ENCODE data around the gene KCNH3. TPM values are rescaled to one million over a fixed set of nuclear protein-coding genes. Genes with fewer than 3 reads are reported as not detected.
"Not testable (repeated sequence)": the region's sequence is repeated elsewhere in the genome, so short reads cannot be mapped to it uniquely, and the experiment has no call there.

KCNH3 gene
- total RNA-seq, 1 donor from 2014 or later, result 0.16 TPM

DNA sequence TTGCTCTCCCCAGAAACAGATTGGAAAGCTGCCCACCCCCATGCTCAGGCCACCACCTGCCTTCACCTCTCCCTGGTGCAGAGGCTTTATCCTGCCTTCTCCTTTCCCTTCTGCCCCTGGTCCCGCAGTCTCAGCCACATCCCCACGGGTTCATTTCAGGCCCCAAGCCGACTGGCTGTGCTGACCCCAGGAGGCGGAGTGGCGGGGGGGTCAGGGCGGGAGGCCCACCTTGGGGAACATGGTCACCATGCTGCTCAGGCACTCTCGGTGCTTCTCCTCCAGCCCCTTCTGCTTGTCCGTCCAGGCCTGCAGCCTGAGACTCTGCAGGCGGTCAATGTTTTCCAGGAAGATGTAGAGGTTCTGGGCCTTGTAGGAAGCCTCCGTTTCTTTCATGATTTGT lies 59.7 kb downstream of the KCNH3 start:
- H3K4me3 Mint-ChIP-seq, result no peak overlapping the region
- no peaks in the 10 kb centered on the region for H3K27me3 Mint-ChIP-seq (ENCODE audit: low read depth)
- TF ChIP-seq, protein P1, sequence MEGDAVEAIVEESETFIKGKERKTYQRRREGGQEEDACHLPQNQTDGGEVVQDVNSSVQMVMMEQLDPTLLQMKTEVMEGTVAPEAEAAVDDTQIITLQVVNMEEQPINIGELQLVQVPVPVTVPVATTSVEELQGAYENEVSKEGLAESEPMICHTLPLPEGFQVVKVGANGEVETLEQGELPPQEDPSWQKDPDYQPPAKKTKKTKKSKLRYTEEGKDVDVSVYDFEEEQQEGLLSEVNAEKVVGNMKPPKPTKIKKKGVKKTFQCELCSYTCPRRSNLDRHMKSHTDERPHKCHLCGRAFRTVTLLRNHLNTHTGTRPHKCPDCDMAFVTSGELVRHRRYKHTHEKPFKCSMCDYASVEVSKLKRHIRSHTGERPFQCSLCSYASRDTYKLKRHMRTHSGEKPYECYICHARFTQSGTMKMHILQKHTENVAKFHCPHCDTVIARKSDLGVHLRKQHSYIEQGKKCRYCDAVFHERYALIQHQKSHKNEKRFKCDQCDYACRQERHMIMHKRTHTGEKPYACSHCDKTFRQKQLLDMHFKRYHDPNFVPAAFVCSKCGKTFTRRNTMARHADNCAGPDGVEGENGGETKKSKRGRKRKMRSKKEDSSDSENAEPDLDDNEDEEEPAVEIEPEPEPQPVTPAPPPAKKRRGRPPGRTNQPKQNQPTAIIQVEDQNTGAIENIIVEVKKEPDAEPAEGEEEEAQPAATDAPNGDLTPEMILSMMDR (conservative IDR thresholded peaks at IDR 0.05), result no peak
- peaks cover 12% of the 10 kb centered on the region for H3K36me3 Mint-ChIP-seq (ENCODE audit: low read depth)
- DNase-seq (ENCODE audit: low read depth, low spot score), result no peak
- H3K4me1 Mint-ChIP-seq, result no peaks in the 10 kb centered on the region
- no peaks in the 10 kb centered on the region for H3K9me3 Mint-ChIP-seq
- peak overlapping the region; percentile 10 for H3K27ac Mint-ChIP-seq (ENCODE audit: unreplicated experiment)

DNA sequence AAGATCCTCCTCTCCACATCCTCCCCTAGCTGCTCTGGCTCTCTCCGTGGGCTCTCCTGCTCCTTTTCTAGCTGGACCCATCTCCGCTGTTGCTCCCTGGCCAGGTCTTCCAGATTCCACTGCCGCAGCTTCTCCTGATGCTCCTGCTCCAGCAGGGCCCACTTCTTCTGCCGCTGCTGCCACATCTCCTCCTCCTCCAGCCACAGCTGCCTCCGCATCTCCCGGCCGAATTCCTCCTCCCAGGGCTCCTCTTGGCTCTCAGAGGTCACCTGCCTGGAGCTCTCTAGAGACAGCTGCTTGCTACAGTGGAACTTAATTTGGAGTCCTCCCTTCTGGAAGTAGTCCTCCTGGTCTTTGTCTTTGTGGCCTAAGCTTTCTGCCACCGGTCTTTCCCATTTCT lies 61.1 kb downstream of the KCNH3 start:
- H3K27me3 Mint-ChIP-seq (ENCODE audit: low read depth), result no peaks in the 10 kb centered on the region
- TF ChIP-seq, protein P1 (conservative IDR thresholded peaks at IDR 0.05), result no peak
- no peak for DNase-seq (ENCODE audit: low read depth, low spot score)
- no peaks in the 10 kb centered on the region for H3K9me3 Mint-ChIP-seq
- no peaks in the 10 kb centered on the region for H3K4me1 Mint-ChIP-seq
- H3K36me3 Mint-ChIP-seq (ENCODE audit: low read depth), result peaks cover 9% of the 10 kb centered on the region
- no peak overlapping the region for H3K4me3 Mint-ChIP-seq
- peak overlapping the region; percentile 92 for H3K27ac Mint-ChIP-seq (ENCODE audit: unreplicated experiment)

DNA sequence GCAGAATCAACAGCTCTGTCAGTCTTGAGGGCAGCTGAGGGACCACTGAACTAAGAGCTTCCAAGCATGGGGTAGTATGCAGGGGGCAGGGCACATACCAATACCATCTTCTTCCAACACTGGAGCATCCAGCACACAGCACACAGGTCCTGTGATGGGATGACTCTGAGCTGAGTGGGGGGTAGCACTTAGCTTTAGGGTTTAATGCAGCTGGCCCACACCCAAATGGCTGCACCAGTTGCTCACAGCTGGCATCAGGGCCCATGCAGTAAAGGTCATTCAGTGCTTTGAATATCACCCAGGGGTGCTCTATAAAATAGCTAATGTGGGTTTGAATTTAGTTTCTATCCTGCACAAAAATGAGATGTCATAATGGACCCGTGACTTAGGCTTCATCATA lies 64.9 kb downstream of the KCNH3 start:
- Mint-ChIP-seq H3K4me3 (no peak overlapping the region), H3K9me3 (no peaks in the 10 kb centered on the region), H3K36me3 (ENCODE audit: low read depth) (peaks cover 7% of the 10 kb centered on the region), H3K27ac (ENCODE audit: unreplicated experiment) (no peak overlapping the region), H3K27me3 (ENCODE audit: low read depth) (no peaks in the 10 kb centered on the region), H3K4me1 (no peaks in the 10 kb centered on the region)
- DNase-seq (ENCODE audit: low read depth, low spot score), result no peak
- TF ChIP-seq, protein P1 (conservative IDR thresholded peaks at IDR 0.05), result no peak

DNA sequence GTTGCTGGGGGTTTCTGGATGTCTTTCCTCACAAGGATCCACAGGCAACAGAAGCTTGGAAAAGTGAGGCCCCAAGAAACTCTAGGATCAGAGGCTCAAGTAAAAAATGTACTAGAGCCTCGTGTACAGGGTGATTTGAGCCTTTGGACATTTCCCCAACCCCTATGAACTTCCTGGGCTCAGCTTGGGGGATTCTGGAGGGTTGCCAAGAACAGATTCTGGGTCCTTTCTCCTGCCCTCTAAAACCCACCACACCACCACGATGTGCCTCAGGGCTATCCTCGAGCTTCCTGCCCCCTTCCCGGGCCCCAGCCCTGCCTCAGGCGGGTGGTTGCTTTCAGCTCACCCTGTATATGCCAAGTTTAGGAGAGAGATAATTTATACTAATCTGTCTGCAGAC lies 66.0 kb downstream of the KCNH3 start:
- DNase-seq (ENCODE audit: low read depth, low spot score), result no peak
- peaks cover 1% of the 10 kb centered on the region for H3K9me3 Mint-ChIP-seq
- peaks cover 5% of the 10 kb centered on the region for H3K4me1 Mint-ChIP-seq
- peaks cover 8% of the 10 kb centered on the region for H3K36me3 Mint-ChIP-seq (ENCODE audit: low read depth)
- H3K27ac Mint-ChIP-seq (ENCODE audit: unreplicated experiment), result no peak overlapping the region
- no peak overlapping the region for H3K4me3 Mint-ChIP-seq
- H3K27me3 Mint-ChIP-seq (ENCODE audit: low read depth), result no peaks in the 10 kb centered on the region
- TF ChIP-seq, protein P1 (conservative IDR thresholded peaks at IDR 0.05), result no peak

DNA sequence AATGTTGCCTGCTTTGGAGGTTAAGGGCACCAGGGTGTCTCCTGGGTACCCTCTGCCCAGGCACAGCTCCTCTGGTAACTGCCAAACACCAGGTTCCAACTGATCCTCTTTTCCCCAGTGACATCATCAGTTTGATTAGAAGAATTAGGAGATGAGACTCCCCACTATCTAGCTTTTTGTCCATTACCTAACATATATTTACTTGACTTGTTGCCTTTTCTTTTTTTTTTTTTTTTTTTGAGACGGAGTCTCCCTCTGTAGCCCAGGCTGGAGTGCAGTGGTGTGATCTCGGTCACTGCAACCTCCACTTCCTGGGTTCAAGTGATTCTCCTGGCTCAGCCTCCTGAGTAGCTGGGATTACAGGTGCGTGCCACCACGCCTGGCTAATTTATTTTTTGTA lies 66.7 kb downstream of the KCNH3 start, which contains the start of gene FAM186B:
FAM186B (minus strand) TSS at position 101 of the 400 bp plus-strand sequence. CDS start 162 bp downstream, outside the sequence.
- H3K36me3 Mint-ChIP-seq (ENCODE audit: low read depth); H3K4me3 Mint-ChIP-seq; H3K27me3 Mint-ChIP-seq (ENCODE audit: low read depth); H3K4me1 Mint-ChIP-seq; H3K9me3 Mint-ChIP-seq; DNase-seq (ENCODE audit: low read depth, low spot score); H3K27ac Mint-ChIP-seq (ENCODE audit: unreplicated experiment): not testable (repeated sequence)

Other genes with a start within 250 kb of the KCNH3 start
- gene PRPH, start 243.9 kb upstream of the KCNH3 start, total RNA-seq, result 0.70 and 1.3 TPM in 2 replicates
- gene TROAP, start 215.8 kb upstream of the KCNH3 start, total RNA-seq, result 88.0 and 91.2 TPM in 2 replicates
- gene C1QL4, start 201.8 kb upstream of the KCNH3 start, total RNA-seq, result 0.63 and 0.80 TPM in 2 replicates
- 0.32 and 0.35 TPM in 2 replicates for gene DNAJC22, start 192.1 kb upstream of the KCNH3 start, total RNA-seq
- gene SPATS2, start 171.6 kb upstream of the KCNH3 start, total RNA-seq, result 45.2 and 45.7 TPM in 2 replicates
- 89.6 and 95.3 TPM in 2 replicates for gene MCRS1, start 29.1 kb downstream of the KCNH3 start, total RNA-seq
- 0.28 TPM in 1 of 2 replicates, not detected in the other for gene FAM186B, start 66.6 kb downstream of the KCNH3 start, total RNA-seq
- 24.4 and 27.0 TPM in 2 replicates for gene PRPF40B, start 84.5 kb downstream of the KCNH3 start, total RNA-seq
- gene FMNL3, start 168.4 kb downstream of the KCNH3 start, total RNA-seq, result 38.9 and 41.4 TPM in 2 replicates
- gene TMBIM6, start 202.5 kb downstream of the KCNH3 start, total RNA-seq, result 352 and 370 TPM in 2 replicates

Measured in neural crest cell (in vitro differentiated cells).